Measurements from ENCODE around the gene ZBED1. TPM values are rescaled to one million over a fixed set of nuclear protein-coding genes. Genes with fewer than 3 reads are reported as not detected.

Gene ZBED1
- total and polyA plus RNA-seq, 2 donors (not counting 3 experiments of a cell fraction or from before 2014, with no cell fraction given), result 24.6 to 46.5 TPM

DNA sequence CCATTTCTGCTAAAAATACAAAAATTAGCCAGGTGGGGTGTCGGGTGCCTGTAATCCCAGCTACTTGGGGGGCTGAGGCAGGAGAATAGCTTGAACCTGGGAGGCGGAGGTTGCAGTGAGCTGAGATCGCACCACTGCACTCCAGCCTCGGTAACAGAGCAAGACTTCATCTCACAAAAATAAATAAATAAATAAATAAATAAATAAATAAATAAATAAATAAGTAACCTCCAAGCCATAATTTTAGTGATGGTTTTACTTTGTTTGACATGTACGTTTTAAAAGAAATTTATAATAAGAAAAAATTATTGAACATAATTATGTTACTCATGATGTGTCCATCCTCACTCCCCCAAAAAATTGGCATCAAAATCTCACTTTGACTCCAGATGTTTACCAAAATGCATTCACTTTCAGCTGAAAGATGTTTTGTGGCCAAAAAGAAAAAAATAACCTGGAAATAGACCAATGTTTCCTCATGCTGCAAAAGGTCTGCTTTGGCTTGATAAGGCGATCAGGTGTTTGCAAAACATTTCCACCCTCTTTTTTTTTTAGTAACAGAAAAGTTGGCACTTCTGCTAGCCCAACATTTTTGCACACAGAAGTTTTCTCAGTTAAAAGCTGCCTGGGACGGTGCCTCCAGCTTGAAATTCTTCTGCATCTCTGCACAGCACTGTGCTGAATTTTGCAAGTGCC is 42.2 kb upstream of the ZBED1 start:
- Histone ChIP-seq H3K9ac (replicated peaks; ENCODE audit: extremely low read depth, insufficient read depth, low read length) (no peak overlapping the region), H3K79me2 (ENCODE audit: control insufficient read depth, insufficient read depth, low read length) (no peaks in the 10 kb centered on the region), H3K4me3 (replicated peaks in 1 of 3; ENCODE audit: insufficient read depth in 1 of 3, low read depth in 1 of 3, low read length in 3 of 3) (no peak overlapping the region), H3K36me3 (ENCODE audit: control insufficient read depth in 2 of 2, extremely low read depth in 1 of 2, insufficient read depth in 2 of 2, low read length in 2 of 2) (no peaks in the 10 kb centered on the region), H2AFZ (ENCODE audit: low read depth, low read length) (no peak overlapping the region), H3K9me3 (replicated peaks; ENCODE audit: control insufficient read depth, insufficient read depth, low read length) (no peaks in the 10 kb centered on the region), H3K27me3 (ENCODE audit: control insufficient read depth in 2 of 2, insufficient read depth in 2 of 2, low read length in 2 of 2) (no peaks in the 10 kb centered on the region), H3K9me1 (replicated peaks; ENCODE audit: control insufficient read depth, extremely low read depth, insufficient read depth, low read length) (no peaks in the 10 kb centered on the region), H4K20me1 (replicated peaks; ENCODE audit: control insufficient read depth, extremely low read depth, insufficient read depth, low read length) (no peaks in the 10 kb centered on the region), H3K4me1 (ENCODE audit: control insufficient read depth, extremely low read depth, insufficient read depth, low read length) (no peaks in the 10 kb centered on the region), H3K4me2 (ENCODE audit: insufficient read depth, low read length) (no peak overlapping the region), H3K27ac (ENCODE audit: insufficient read depth, low read depth, low read length) (no peak overlapping the region)
- POLR2A ChIA-PET, result no interaction called here
- no TSS peak for BruUV-seq (replicated peaks)
- DNase-seq (ENCODE audit: low read depth, low spot score) (no peak), FAIRE-seq (no peak)
- dilution Hi-C loops (cut with MboI; ENCODE audit: extremely low pct_ligation_motif_present, low sequenced_read_pairs) (no loop called here), intact Hi-C loops (cut with micrococcal nuclease) (no loop called here)
- TF ChIP-seq MYC (IDR thresholded peaks at IDR 0.05; ENCODE audit: low read depth, low read length) (no peak), FOS (IDR thresholded peaks at IDR 0.05; ENCODE audit: borderline replicate concordance, insufficient read depth, low read length) (no peak), POLR2AphosphoS5 (IDR thresholded peaks at IDR 0.05; ENCODE audit: insufficient read depth, low read depth, low read length) (no peak), POLR2A (IDR thresholded peaks at IDR 0.05; ENCODE audit: low read depth, low read length) (no peak), JUN (IDR thresholded peaks at IDR 0.05; ENCODE audit: borderline replicate concordance, insufficient read depth, insufficient read length, low read depth) (no peak), EZH2 (IDR thresholded peaks at IDR 0.05; ENCODE audit: borderline replicate concordance, low read depth, low read length, severe bottlenecking) (no peak), GATA2 (IDR thresholded peaks at IDR 0.05; ENCODE audit: insufficient read depth, insufficient read length, low read depth, low read length) (no peak), CTCF (IDR thresholded peaks at IDR 0.05; ENCODE audit: extremely low read depth in 1 of 2, insufficient read depth in 1 of 2, low read depth in 1 of 2, low read length in 2 of 2) (no peak)
- TF ChIP-seq, protein P1, sequence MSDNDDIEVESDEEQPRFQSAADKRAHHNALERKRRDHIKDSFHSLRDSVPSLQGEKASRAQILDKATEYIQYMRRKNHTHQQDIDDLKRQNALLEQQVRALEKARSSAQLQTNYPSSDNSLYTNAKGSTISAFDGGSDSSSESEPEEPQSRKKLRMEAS (IDR thresholded peaks at IDR 0.05; ENCODE audit: insufficient read depth, insufficient read length), result no peak
- CTCF ChIA-PET, result no interaction called here

Measured in endothelial cell of umbilical vein (primary cell).